Liver (tissue), 3 donors: Measurements from ENCODE around the gene CACNA1B.

ENCODE experiments used
- HNF4A ChIP-seq, 2 donors: conservative IDR thresholded peaks; 2 replicates each; pipeline ENCODE4 v1.6.1; 2016; ENCODE audit warnings: antibody characterized with exemption in 2 of 2, mild to moderate bottlenecking in 2 of 2
- TF ChIP-seq, protein P1 (sequence below): fragments of 150-350 bp; IDR thresholded peaks from 2 replicates; pipeline ENCODE4 v1.5.1; 2017; ENCODE audit warnings: improper control_type of control experiment, low read depth, low read length; ENCODE audit not compliant: missing input control
- donor health status: healthy.
- donor health status: healthy.

DNA sequence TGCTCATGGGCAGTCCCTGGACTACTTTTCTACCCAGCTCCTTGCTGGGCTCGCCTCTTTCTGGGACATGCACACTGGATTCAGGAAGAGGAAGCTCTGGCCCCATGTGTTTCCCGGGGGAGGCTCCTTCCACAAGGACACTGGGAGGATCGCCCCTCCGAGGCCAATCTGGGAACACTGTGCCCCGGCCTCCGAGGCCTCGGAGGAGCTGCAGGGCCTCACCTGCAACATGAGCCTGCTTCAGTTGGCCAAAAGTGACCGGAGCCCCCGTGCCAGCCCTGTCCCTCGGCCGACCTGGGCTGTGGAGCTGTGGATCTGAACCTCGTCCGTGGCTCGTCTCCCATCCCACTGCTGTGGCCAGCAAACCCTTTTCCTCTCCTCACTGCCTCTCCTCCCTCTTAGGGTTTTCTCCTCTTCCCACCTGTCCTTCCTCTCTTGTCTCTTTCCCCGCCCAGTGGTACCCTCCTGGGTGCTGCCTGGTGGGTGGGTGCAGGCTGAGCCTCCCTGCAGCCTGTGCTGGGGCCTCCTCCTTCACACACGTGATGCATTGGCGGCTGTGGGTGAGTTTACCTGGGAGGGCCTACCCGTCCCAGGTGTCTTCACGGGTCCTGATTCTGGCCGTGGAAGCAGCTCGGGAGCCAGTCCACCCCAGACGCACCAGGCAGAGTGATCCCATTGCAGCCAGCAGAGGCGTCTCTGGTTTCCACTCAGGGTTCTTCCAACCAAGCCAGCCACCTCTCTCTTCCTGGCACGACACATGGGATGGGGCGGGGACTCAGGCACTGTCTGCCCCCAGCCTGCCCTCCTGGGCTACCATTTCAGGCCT lies 241.8 kb downstream of the CACNA1B start:
- TF ChIP-seq, protein P1, sequence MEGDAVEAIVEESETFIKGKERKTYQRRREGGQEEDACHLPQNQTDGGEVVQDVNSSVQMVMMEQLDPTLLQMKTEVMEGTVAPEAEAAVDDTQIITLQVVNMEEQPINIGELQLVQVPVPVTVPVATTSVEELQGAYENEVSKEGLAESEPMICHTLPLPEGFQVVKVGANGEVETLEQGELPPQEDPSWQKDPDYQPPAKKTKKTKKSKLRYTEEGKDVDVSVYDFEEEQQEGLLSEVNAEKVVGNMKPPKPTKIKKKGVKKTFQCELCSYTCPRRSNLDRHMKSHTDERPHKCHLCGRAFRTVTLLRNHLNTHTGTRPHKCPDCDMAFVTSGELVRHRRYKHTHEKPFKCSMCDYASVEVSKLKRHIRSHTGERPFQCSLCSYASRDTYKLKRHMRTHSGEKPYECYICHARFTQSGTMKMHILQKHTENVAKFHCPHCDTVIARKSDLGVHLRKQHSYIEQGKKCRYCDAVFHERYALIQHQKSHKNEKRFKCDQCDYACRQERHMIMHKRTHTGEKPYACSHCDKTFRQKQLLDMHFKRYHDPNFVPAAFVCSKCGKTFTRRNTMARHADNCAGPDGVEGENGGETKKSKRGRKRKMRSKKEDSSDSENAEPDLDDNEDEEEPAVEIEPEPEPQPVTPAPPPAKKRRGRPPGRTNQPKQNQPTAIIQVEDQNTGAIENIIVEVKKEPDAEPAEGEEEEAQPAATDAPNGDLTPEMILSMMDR, result no peak
- no peak for TF ChIP-seq HNF4A (conservative IDR thresholded peaks at IDR 0.05)
